Activated naive CD4-positive, alpha-beta T cell (primary cell): ENCODE data around the gene CD81.
A peak's percentile ranks its signal among the peaks of the same experiment; 100 is the strongest.

ENCODE experiments used
- DNase-seq, 4 experiments: peaks; one replicate each; lab custom pipeline; 2025; lab: John Stamatoyannopoulos, UW

The CD81 gene

DNA sequence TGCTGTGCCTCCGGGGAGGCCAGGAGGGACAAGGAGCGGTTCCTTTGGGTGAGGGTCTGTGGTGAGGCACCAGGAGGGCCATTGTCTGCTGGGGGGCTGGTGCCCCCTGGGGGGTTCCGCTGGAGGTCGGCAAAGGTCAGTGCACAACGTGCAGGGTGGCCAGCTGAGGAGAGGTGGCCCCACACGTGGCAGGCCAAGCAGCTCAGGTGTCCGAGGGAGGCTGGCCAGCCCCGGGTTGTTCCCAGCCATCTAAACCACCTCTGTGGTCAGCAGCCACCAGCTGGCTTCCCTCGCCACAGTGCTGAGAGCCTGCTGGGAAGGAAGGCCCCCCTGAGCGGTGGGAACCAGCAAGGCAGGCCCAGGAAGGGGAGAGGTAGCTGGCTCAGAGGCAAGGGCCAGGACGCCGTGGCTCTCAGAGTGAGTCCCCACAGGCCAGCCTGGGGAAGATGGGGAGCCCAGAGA, 27.7 kb downstream of the CD81 start:
- DNase-seq, result no peak

DNA sequence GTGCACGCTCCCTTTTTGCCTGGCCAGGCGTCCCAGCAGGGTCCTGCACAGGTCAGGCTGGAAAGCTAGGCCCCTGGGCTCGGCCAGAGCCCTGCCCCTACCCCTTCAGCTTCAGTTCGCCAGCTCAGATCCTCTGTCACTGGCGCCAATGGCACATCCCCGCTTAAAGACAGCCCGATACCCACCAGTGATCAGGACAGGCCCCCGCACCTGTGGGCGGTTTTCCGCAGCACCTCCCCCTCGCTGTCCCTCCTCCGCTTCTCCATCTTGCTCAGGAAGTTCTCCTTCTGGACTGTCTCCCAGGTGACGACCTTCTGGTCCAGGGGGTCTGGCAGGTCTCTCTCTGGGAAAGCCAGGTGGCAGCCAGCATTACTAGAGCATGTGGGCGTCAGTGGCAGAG, 29.3 kb downstream of the CD81 start:
- no peak for DNase-seq

DNA sequence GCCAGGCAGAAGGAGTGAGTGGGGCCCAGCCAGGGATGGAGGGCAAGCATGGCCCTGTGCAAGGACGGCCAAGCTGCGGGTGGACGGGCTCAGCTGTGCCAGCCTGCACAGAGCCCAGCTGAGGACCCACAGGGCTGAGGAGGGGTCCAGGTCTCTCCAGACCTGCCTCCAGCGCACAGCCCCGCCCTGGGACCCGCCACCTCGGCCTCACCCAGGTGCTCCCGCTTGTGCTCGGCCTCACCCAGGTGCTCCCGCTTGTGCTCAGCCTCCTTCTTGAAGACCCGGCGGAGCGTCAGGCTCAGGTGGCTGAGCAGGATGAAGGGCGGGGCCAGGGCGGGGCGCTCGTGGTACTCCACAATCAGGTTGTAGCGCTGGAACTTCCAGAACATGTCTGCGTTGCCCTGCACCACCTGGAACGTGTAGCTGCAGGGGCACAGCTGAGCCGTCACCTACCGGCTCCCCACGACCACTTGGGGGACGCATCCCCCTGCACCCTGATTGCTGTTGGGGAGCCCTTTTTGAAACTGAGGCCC, 29.8 kb downstream of the CD81 start:
- no peak for DNase-seq

DNA sequence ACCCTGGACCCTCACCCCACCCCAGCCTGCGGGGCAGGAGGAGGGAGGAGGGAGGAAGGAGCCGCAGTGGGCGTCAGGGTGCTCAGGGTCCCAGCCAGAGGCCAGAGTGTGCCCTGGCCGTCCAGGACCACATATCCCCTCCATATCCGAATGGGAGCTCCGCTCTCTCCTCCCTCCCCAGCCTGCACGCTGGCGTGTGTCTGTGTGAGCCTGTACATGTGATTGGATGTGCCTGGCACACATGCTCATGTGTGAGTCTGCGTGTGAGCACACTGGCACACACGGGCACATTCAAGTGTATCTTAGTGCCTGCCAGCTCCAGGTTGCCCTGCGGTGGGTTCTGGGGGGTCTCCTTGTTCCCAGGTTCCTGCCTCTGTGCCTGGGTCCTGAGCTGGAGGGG, 31.6 kb downstream of the CD81 start:
- DNase-seq, result no peak

DNA sequence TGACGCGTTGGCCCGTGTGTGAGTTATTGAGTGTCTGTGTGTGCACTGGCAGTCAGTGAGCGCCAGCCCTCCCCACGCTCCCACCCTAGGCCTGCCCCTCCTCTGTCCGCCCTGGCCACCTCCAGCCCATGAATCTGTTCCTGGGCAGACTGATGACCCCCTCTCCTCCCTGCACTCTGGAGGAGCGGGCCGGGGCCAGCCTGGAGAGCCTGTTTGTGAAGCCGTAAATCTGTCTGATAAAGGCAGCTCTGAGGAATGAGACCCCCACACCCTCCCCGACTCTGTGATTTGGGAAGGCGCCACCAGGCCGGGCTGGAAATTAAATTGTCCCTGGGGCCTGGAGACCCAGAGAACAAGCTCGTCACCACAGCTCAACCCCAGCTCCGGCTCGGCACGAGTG, 32.0 kb downstream of the CD81 start:
- DNase-seq, result no peak

DNA sequence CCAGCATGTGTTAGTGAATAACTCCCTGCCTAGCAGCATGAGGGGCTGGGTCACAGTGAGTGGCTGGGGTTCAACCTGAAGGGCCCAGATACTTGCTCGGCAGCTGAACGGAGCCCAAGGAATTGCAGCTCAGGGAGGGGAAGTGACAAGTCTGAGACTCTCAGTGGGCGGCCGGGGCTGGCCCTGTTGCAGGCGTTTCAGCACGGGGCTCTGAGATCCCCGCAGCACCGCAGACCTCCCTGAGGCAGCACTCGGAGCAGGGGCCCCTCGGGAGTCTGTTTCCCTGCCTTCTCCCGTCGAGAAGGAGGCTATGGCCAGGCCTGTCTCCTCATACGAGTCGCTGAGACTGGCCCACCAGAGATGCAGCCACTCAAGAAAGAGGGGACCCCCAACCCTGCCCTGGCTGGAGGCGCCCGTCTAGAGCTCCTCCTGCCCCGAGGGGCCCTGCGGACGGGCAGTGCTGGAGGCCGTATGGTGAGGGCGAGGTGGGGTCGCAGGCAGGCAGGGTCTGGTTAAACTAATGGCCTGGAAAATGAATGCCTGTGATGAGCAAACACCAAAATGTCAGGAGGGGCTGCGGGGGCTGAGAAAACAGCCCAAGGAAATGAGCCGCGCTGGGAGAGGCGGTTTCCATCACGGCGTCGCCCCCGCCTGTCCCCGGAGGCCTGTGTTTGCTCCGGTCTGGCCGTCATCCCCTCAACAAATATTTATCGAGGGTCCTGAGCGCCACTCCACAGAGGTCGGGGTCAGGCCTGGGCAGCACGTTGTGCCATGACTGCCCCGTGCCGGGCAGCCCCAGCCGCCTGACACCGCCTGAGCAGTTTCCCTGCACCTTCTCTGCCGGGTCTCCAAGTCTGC, 32.7 kb downstream of the CD81 start:
- DNase-seq, result no peak

DNA sequence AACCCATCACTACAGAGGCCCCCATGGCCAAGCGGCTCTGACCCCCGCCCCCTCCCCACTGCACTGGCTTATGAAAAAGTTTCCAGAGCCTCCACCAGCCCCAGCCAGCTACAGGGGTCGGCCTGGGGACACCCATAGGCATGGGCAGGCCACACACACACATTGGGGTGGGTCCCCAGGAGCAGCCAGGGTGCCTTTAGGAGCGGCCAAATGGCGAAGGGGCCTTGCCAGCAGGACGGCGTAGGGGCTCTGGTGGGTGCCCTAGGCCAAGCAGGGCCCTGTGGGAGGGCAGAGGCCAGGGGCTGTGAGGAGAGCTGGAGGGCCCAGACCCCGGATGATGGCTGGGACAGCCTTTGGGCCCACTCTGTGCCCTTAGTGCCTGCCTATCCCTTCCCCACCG, 33.5 kb downstream of the CD81 start:
- no peak for DNase-seq

DNA sequence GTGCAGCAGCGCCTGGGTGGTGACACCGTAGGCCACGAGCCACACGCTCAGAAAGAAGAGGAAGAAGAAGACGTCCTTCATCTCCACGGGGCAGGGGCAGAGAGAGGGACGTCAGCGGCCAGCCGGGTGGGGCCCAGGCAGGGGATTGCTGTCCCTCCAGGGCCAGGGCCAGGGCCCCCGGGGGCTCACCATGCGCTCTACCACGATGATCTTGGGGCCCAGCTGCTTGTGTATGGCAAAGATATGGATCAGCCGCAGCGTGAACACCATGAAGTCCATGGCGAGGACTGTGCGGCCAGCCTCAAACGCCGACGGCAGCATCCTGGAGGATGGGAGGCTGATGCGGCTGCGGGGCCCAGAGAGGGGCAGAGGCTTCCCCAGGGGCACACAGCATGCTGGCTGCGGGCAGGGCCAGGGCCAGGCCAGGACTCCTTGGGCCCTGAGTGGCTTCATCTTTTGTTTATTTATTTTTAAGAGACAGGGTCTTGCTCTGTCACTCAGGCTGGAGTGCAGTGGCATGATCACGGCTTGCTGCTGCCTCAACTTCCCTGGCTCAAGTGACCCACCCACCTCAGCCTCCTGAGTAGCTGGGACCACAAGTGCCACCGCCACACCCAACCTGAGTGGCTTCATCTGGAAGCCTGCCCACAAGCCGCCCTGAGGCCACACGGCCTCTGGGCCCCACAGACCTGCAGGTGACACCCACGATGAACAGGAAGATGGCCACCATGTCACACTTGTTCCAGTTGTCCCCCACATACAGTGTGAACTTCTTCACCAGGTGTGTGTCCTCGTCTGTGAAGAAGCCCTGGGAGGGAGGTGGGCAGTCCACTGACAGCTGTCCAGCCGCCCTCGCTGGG, 34.6 kb downstream of the CD81 start:
- DNase-seq, result no peak

DNA sequence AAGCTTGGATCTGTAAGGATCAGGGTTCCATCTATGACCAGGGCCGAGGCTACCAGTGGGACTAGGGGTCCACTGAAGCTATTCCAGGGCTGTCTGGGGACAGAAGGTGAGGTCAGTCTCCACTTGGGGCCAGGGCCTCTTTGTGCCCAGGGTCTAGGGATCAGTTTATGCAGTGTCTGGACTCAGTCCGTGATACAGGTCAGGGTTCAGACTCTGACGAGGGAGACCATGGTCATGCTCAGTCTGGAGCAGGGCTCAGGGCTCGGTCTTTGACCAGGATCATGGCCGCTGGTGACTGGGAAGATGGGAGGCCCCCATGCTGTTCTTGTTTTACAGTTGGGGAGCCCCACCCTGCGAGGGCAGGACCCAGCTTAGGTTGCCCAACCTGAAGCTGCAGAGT, 35.2 kb downstream of the CD81 start:
- no peak for DNase-seq

DNA sequence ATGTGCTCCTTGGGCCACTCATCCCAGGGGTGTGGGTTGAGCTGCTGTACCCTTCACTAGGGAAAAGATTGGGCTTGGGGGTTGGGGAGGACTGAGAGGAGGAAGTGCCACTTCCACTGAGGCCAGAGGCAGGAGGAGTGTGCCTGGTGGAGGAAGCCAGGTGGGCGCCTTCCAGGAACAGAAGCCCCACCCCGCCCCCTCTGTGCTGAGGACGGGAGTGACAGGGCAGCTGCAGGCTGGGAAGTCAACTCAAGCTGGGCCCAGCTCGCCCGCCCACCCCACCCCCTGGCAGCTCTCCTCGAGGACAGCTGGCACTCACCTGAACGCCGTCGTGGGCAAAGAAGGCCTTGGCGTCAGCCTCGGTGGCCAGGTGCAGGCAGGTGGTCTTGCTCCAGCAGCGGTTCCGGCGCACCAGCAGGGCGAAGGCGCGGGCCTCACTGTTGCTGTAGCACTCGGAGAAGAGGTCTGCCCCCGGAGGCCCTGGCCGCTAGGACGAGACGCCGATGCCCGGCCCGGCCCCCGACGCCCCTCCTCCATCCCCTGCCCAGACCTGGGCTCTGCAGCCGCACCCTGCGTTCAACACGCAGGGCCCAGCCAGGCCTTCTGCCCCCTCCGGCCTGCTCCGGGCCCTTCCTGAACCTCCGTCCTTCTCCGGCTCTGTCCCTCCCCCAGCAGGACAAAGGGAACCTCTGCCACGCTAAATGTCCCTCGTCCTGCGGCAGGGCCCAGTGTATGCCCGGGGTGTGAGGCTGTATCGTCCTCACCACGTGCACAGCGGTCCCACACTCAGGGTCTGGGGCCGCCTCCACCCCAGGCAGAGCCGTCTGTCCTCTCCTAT, 36.9 kb downstream of the CD81 start:
- DNase-seq, result no peak

DNA sequence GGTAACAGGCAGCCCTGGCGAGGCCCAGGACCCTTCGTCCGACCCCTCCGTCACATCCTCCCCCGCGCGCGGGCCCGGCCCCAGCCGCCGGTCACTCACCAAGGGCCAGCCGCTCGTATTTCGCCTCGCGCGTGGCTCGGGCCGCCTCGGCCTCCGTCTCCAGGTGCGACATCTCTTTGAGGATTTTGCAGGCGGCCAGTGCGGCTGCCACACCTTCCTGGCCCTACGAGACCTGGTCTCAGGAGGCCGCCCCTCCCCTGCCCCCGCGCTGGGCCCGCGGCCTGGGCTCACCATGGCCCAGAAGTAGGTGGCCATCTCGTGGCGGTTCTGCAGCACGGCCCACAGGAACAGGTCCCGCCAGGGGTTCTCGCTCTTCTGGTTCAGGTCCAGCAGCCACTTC, 37.5 kb downstream of the CD81 start:
- no peak for DNase-seq

DNA sequence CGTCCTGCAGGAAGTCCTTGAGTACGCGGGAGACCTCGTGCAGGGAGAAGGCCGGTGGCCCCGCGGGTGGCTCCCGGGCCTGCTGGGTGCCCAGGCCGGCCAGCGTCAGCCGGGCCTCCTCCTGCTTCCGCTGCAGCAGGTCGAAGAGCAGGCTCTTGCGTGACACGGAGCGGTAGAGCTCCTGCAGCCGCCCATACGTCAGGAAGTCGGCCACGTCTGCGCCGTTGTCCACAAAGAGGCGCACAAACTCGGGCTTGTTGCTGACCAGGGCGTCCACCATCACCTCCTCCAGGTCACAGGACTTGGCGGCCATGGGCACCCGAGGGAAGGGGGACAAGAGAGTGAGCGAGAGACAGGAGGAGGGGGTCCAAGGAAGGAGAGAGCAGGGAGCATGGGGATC, 38.1 kb downstream of the CD81 start:
- DNase-seq, result no peak

DNA sequence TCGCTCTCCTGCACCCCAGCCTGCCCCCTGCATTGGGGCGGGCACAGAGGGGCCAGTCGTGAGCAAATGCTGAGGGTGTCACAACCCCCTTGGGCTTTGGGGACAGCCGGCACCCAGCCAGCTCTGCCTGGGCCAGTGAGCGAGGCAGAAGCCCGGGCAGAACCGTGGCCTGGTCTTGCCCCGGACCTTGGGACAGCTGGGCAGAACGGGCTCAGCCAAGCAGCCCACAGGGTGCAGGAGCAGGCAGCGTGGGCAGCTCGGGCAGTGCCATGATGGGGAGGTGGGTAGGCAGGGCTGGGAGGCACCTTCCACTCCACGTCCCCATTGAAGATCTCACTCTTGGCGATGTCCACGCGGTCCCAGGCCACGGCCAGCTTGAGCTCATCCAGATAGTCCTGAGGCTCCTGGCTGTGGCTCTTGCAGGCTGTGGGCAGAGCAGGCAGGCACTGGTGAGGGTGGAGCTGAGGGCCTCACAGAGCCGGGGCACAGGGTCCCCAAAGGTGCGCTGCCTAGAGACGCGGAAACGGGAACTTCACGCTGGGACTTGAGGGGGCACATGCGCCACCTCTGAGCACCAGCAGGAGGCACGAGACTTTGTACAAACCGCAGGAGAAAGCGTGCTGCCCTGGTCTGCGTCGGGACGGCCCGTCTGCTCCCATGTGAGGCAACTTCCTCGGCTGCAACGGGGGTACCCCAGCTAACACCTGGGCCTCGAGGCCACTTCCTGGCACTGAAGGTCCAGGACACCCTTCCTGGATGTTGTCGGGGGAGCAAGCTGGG, 38.7 kb downstream of the CD81 start:
- no peak for DNase-seq

DNA sequence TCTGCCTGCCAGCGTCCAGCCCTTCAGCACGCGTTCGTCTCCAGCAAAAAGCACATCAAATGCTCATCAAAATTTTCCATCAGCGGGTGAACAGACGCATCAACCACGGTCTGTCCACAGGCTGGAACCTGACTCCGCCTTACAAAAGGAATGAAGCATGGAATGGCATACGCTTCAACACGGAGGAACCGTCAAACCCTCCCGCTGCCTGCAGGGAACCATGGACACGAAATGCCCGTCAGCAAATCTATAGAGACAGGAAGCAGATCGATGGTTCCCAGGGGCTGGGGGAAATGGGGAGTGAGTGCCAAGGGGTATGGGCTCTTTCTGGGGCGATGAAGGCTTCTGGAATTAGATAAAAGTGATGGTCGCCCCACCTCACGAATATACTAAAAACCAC, 39.7 kb downstream of the CD81 start:
- DNase-seq, result no peak

DNA sequence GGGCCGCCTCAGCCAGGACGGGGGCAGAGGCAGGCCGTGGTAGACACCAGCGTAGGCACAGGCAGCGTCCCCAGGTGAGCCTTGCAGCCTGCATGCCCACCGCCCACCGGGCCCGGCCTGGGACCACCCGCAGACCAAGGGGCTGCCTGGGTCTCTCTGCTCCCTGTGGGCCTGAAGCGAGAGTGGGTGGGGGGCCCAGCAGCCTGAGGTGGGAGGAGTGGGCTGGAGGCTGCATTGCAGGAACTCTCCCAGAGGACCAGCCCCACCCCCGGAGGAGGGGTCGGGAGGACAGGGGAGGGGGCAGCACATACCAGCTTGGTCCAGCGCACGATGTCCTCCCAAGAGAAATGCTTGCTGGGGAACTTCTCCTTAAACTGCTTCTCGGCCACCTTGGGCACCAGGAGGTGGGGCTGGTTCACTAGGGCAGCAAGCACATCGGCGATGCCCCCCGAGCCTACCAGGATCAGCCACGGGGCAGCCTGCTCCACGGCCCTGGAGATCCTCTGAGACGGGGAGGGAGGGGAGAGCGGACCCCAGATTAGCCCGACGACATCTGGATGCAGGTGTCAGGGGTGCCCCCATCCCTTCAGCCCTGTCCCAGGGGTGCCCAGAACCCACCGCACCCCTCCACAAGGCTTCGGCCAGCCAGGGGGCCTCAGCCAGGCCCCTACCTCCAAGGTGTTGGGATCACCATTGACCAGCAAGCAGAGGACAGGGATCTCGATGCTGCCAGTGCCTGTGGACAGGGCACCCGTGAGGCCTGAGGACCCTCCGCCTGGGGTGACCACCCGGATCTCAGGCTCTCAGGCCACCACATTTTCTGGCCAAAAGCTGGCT, 41.0 kb downstream of the CD81 start:
- no peak for DNase-seq

DNA sequence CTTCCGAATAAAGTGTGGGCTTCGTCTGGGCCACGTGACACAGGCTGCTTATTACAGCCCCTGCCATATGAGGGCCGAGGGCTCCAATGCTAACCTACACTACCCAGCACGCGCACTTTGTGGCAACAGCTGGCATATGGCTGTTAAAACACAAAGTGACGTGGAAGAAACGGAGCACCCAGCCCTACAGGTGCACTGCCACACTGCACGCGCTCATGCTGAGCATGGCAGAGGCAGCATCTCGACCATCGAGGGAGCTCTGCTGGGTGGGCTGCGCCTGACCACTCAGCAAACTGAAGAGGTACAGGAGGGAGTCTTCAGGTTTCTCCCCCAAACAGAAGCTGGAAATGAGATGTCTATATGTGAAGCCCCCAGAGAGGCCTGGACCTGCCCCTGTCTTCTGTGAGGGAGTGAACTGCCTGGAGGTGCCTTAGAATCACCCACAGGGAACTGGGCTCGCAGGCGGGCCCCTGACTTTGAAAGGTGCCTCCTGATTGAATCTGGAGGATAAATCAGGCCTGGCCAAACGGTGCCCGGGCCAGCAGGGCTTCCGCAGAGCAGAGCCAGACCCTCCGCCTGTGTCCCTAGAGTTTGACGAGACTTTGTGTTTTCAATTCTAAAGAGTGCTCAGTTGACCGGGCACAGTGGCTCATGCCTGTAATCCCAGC, 41.7 kb downstream of the CD81 start:
- no peak for DNase-seq

DNA sequence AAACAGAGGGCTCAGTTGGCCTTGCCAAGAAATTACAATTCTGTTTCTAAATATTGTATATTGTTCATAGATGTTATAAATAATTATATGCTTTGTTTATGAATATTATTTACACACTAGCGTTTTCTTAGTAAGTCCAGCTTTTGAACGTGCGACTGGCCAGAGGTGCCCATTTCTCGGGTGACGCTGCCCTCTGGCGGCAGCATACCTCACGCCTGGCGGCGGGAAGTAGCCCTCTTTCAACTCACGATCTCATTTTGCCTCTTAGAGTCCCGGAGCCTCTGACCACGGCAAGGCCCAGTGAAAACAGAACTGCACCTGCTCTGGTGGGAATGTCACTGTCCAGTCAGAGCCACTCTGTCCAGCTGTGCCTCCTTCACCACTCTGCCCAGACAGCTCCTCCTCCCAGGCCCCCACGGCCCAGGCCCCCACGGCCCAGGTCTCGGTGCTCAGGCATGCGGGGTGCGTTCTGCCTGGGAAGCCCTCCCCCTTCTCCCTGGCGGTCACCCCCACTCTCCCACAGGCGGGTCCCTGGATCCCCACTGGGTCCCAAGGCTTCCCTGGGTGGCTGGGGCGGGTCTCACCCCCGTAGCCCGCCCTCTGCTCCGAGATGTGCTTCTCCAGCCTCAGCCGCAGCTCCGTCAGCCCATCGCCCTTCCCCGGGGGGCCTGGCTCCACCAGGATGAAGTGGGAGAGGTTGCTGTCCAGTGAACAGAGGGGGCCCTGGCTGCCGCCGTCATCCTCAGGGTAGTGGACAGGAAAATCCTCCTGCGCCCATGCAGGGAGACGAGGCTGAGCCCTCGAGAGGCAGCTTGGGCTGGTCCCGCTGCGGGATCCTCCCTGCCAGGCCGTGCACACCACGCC, 42.8 kb downstream of the CD81 start:
- DNase-seq, result peak in 2 of 4 experiments; percentile 35 to 41

DNA sequence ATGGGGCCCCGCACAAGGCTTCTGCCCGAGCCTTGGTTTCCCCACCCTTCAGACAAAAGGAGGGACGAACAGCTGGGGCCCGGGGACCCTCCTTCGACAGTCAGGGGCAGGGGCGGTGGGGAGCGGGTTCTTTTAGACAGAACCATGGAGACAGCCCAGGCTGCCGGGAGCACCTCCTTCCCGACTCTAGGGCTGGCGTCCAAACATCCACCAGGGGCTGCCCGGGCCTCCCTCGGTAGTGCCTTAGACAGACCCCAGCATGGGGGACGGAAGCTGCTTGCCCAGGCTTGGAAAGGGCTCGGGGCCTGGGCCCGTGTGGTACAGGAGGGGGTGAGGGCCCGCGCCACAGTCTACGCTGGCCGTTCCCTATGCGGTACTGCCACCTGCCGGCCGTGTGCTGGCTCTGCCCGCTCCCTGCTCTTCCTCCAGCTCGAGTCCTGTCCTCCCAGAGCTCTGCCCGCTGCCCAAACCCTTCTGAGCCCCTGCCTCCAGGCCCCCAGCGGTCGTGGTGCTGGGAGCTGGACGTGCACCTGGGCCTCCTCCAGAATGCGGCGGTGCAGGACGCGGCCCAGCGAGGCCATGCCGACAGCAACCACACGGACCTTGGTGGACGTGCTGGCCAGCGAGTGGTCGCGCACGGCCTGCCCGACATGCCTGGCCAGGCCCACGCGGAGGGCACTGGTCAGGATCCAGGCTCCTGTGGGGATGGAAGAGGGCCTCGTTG, 43.6 kb downstream of the CD81 start:
- DNase-seq, result peak; percentile 32 to 73 (median 50)
